GM12875 (cell line): ENCODE measurements around the gene BMPER.

Experiments
- H3K4me3 ChIP-seq: one replicate; pipeline ENCODE4 v1.5.1; 2011; ENCODE audit warnings: low read depth, low read length, control low read depth
- CTCF ChIP-seq: IDR thresholded peaks from 2 replicates; pipeline ENCODE4 v1.5.1; 2011; ENCODE audit warnings: low read depth, mild to moderate bottlenecking, control low read depth, inconsistent platforms, low read length, moderate library complexity, borderline replicate concordance; ENCODE audit not compliant: insufficient read depth

Gene BMPER

GRCh38 chr7:34044306-34044643 is 138.9 kb downstream of the BMPER start:
- no peak overlapping the region for H3K4me3 ChIP-seq
- no peak for TF ChIP-seq CTCF

GRCh38 chr7:34044734-34045353 is 139.5 kb downstream of the BMPER start:
- no peak overlapping the region for H3K4me3 ChIP-seq
- no peak for TF ChIP-seq CTCF

GRCh38 chr7:34048445-34048844 is 143.1 kb downstream of the BMPER start:
- no peak overlapping the region for H3K4me3 ChIP-seq
- no peak for TF ChIP-seq CTCF

- no peak overlapping the region for H3K4me3 ChIP-seq
- no peak for TF ChIP-seq CTCF
Measured at GRCh38 chr7:34054075-34054474, 148.7 kb downstream of the BMPER start.

- no peak for TF ChIP-seq CTCF
- H3K4me3 ChIP-seq: no peak overlapping the region
Measured at GRCh38 chr7:34057136-34057535, 151.8 kb downstream of the BMPER start.

GRCh38 chr7:34057956-34058355 is 152.6 kb downstream of the BMPER start:
- H3K4me3 ChIP-seq: no peak overlapping the region
- no peak for TF ChIP-seq CTCF

GRCh38 chr7:34058801-34059135 is 153.4 kb downstream of the BMPER start:
- H3K4me3 ChIP-seq: no peak overlapping the region
- no peak for TF ChIP-seq CTCF
